ENCODE data around the gene SNRNP35.
"Not testable (repeated sequence)": the region's sequence is repeated elsewhere in the genome, so short reads cannot be mapped to it uniquely, and the experiment has no call there.

SNRNP35 gene

DNA sequence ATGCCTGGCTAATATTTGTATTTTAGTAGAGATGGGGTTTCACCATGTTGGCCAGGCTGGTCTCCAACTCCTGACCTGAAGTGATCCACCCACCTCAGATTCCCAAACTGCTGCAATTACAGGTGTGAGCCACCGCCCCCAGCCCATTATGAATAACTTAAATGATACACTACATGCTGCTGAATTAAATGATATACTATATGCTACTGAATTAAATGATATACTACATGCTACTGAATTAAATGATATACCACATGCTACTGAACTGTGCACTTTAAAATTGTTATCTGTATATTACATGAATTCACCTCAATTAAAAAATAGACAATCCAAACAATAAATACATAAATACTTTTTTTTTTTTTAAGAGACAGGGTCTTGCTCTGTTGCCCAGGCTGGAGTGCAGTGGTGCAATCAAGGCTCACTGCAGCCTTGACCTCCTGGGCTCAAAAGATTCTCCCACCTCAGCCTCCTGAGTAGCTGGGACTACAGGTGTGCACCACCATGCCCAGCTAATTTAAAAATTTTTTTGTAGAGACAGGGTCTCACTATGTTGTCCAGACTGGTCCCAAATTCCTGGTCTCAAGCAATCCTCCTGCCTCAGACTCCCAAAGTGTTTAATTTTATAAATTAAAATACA lies 56.8 kb downstream of the SNRNP35 start:
- H3K4me3 Mint-ChIP-seq; DNase-seq; H3K9me3 Mint-ChIP-seq; H3K4me1 Mint-ChIP-seq; H3K27ac Mint-ChIP-seq; H3K27me3 Mint-ChIP-seq; H3K36me3 Mint-ChIP-seq (ENCODE audit: low read depth); ATAC-seq: not testable (repeated sequence)

DNA sequence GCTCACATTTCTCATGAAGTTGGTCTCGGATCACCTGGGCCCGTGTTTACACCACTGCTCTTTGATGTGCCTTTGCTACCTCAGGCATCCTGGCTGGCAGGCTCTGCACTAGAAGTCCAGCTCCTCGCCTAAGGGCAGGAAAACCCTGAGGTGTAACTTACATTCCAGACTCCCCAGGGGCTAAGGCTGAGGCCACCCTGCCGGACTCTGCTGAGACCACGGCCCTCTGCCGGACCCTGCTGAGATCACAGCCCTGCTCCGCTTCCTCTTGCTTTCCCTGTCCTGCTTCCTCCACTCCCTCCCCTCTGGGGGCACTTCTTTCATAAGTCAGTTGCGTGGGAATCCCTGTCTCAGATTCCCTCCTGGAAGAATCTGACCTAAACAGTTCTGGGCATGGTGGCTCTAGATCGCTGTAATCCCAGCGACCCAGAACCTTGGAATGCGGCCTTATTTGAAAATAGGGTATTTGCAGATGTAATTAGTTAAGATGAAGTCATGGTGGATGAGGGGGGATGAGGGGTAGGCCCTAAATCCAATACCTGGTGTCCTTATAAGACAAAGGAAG lies 58.4 kb downstream of the SNRNP35 start:
- Mint-ChIP-seq H3K9me3 (no peaks in the 10 kb centered on the region), H3K4me1 (peaks cover 6% of the 10 kb centered on the region), H3K4me3 (no peak overlapping the region), H3K27ac (no peak overlapping the region), H3K36me3 (ENCODE audit: low read depth) (no peaks in the 10 kb centered on the region), H3K27me3 (no peaks in the 10 kb centered on the region)
- DNase-seq (no peak), ATAC-seq (no peak)
